Activated CD4-positive, alpha-beta T cell treated with anti-CD3 and anti-CD28 coated beads, Interleukin-2, amount 10 ng/mL, durations not matched to agents 7 days and 5 days (primary cell): Measurements from ENCODE around the gene TCEAL8. TPM values are rescaled to one million over a fixed set of nuclear protein-coding genes. Genes with fewer than 3 reads are reported as not detected.
A peak's percentile ranks its signal among the peaks of the same experiment; 100 is the strongest.
"Not testable (repeated sequence)": the region's sequence is repeated elsewhere in the genome, so short reads cannot be mapped to it uniquely, and the experiment has no call there.

ENCODE experiments used
- CTCF ChIA-PET: fragments of 350-600 bp; sonication (Branson Sonifier 250); formaldehyde crosslinking; loops from one replicate; lab custom pipeline; 2021; ENCODE audit warnings: antibody characterized with exemption; lab: Charles Lee
- POLR2A ChIA-PET: fragments of 350-600 bp; sonication (Branson Sonifier 250); formaldehyde crosslinking; loops from one replicate; lab custom pipeline; 2021; ENCODE audit warnings: antibody characterized with exemption; lab: Charles Lee
- DNase-seq: peaks from one replicate; pipeline ENCODE4 v3.0.0-alpha.2; 2020
- H3K27ac Mint-ChIP-seq: one replicate; pipeline ENCODE4 v1.8.0; 2021; ENCODE audit warnings: mild to moderate bottlenecking, moderate library complexity, mixed read lengths
- H3K27me3 Mint-ChIP-seq: one replicate; pipeline ENCODE4 v1.8.0; 2021; ENCODE audit warnings: mixed read lengths
- H3K36me3 Mint-ChIP-seq: one replicate; pipeline ENCODE4 v1.8.0; 2021; ENCODE audit warnings: low read depth, mixed read lengths
- H3K4me1 Mint-ChIP-seq: one replicate; pipeline ENCODE4 v1.8.0; 2021; ENCODE audit warnings: mixed read lengths
- H3K4me3 Mint-ChIP-seq: one replicate; pipeline ENCODE4 v1.8.0; 2021; ENCODE audit warnings: mild to moderate bottlenecking, moderate library complexity, mixed read lengths
- H3K9me3 Mint-ChIP-seq: one replicate; pipeline ENCODE4 v1.8.0; 2021; ENCODE audit warnings: mixed read lengths
- total RNA-seq, 2 experiments: library from RNA; stranded (reverse); gene quantifications; one replicate each; pipeline ENCODE4 v1.2.3, GENCODE V29; 2021

The TCEAL8 gene
- total RNA-seq, 2 experiments from 2014 or later: 35.2 to 48.1 TPM

GRCh38 chrX:103248553-103248952 lies 6.4 kb downstream of the TCEAL8 start:
- no peak overlapping the region for H3K27ac Mint-ChIP-seq
- peak; percentile 17 for DNase-seq
- H3K9me3 Mint-ChIP-seq: no peaks in the 10 kb centered on the region
- H3K4me3 Mint-ChIP-seq: no peak overlapping the region
- POLR2A ChIA-PET: no interaction called here
- peaks cover 6% of the 10 kb centered on the region for H3K36me3 Mint-ChIP-seq
- CTCF ChIA-PET: no interaction called here
- peaks cover 2% of the 10 kb centered on the region for H3K27me3 Mint-ChIP-seq
- peaks cover 4% of the 10 kb centered on the region for H3K4me1 Mint-ChIP-seq

- CTCF ChIA-PET: no interaction called here
- Mint-ChIP-seq H3K27me3 (peaks cover 15% of the 10 kb centered on the region), H3K4me3 (no peak overlapping the region), H3K27ac (no peak overlapping the region), H3K4me1 (no peaks in the 10 kb centered on the region), H3K9me3 (no peaks in the 10 kb centered on the region), H3K36me3 (no peaks in the 10 kb centered on the region)
- POLR2A ChIA-PET: no interaction called here
- no peak for DNase-seq
These were observed 14.8 kb downstream of the TCEAL8 start for GRCh38 chrX:103240155-103240554.

- H3K4me1 Mint-ChIP-seq: no peaks in the 10 kb centered on the region
- CTCF ChIA-PET: no interaction called here
- no peaks in the 10 kb centered on the region for H3K36me3 Mint-ChIP-seq
- H3K4me3 Mint-ChIP-seq: no peak overlapping the region
- no peaks in the 10 kb centered on the region for H3K9me3 Mint-ChIP-seq
- POLR2A ChIA-PET: no interaction called here
- H3K27ac Mint-ChIP-seq: no peak overlapping the region
- H3K27me3 Mint-ChIP-seq: peaks cover 2% of the 10 kb centered on the region
- no peak for DNase-seq
These were observed 18.7 kb downstream of the TCEAL8 start for GRCh38 chrX:103236296-103236695.

- POLR2A ChIA-PET, H3K27ac Mint-ChIP-seq, H3K4me3 Mint-ChIP-seq, H3K27me3 Mint-ChIP-seq, DNase-seq, H3K4me1 Mint-ChIP-seq, CTCF ChIA-PET, H3K9me3 Mint-ChIP-seq, H3K36me3 Mint-ChIP-seq: not testable (repeated sequence)
These were observed 19.3 kb downstream of the TCEAL8 start for GRCh38 chrX:103235608-103236007.

GRCh38 chrX:103234869-103235268 lies 20.1 kb downstream of the TCEAL8 start:
- ChIA-PET POLR2A (no interaction called here), CTCF (no interaction called here)
- H3K4me3 Mint-ChIP-seq: no peak overlapping the region
- H3K36me3 Mint-ChIP-seq: no peaks in the 10 kb centered on the region
- no peaks in the 10 kb centered on the region for H3K4me1 Mint-ChIP-seq
- DNase-seq: no peak
- no peak overlapping the region for H3K27ac Mint-ChIP-seq
- H3K27me3 Mint-ChIP-seq: peaks cover 2% of the 10 kb centered on the region
- H3K9me3 Mint-ChIP-seq: no peaks in the 10 kb centered on the region

GRCh38 chrX:103233263-103233662 lies 21.7 kb downstream of the TCEAL8 start:
- peaks cover 2% of the 10 kb centered on the region for H3K27me3 Mint-ChIP-seq
- no peak for DNase-seq
- no peak overlapping the region for H3K27ac Mint-ChIP-seq
- no peaks in the 10 kb centered on the region for H3K9me3 Mint-ChIP-seq
- H3K4me1 Mint-ChIP-seq: no peaks in the 10 kb centered on the region
- H3K4me3 Mint-ChIP-seq: no peak overlapping the region
- H3K36me3 Mint-ChIP-seq: no peaks in the 10 kb centered on the region
- POLR2A ChIA-PET: no interaction called here
- CTCF ChIA-PET: interaction anchor here (0.7 kb wide), 1 partner anchor 11 kb away, joined by 3 read pairs; no protein-coding TSS in a partner anchor

GRCh38 chrX:103225918-103226317 lies 29.0 kb downstream of the TCEAL8 start:
- H3K27ac Mint-ChIP-seq, H3K4me3 Mint-ChIP-seq, CTCF ChIA-PET, DNase-seq, H3K4me1 Mint-ChIP-seq, H3K9me3 Mint-ChIP-seq, POLR2A ChIA-PET, H3K36me3 Mint-ChIP-seq: not testable (repeated sequence)
- H3K27me3 Mint-ChIP-seq: peaks cover 40% of the 10 kb centered on the region

GRCh38 chrX:103220511-103221323 lies 34.2 kb downstream of the TCEAL8 start:
- H3K9me3 Mint-ChIP-seq: no peaks in the 10 kb centered on the region
- POLR2A ChIA-PET: no interaction called here
- no peak overlapping the region for H3K4me3 Mint-ChIP-seq
- no peak for DNase-seq
- no peak overlapping the region for H3K27ac Mint-ChIP-seq
- peaks cover 5% of the 10 kb centered on the region for H3K4me1 Mint-ChIP-seq
- CTCF ChIA-PET: no interaction called here
- H3K36me3 Mint-ChIP-seq: peaks cover 9% of the 10 kb centered on the region
- H3K27me3 Mint-ChIP-seq: peaks cover 37% of the 10 kb centered on the region

- DNase-seq: peak; percentile 27
- H3K36me3 Mint-ChIP-seq: peaks cover 9% of the 10 kb centered on the region
- CTCF ChIA-PET: no interaction called here
- H3K27me3 Mint-ChIP-seq: peaks cover 5% of the 10 kb centered on the region
- POLR2A ChIA-PET: no interaction called here
- peak overlapping the region; percentile 65 for H3K4me3 Mint-ChIP-seq
- no peaks in the 10 kb centered on the region for H3K9me3 Mint-ChIP-seq
- peak overlapping the region; percentile 75 for H3K27ac Mint-ChIP-seq
- peaks cover 10% of the 10 kb centered on the region for H3K4me1 Mint-ChIP-seq
These were observed 39.4 kb downstream of the TCEAL8 start for GRCh38 chrX:103215425-103215991.

- ChIA-PET POLR2A (no interaction called here), CTCF (no interaction called here)
- Mint-ChIP-seq H3K27me3 (peaks cover 5% of the 10 kb centered on the region), H3K36me3 (peaks cover 9% of the 10 kb centered on the region), H3K4me1 (peaks cover 10% of the 10 kb centered on the region), H3K9me3 (no peaks in the 10 kb centered on the region), H3K4me3 (peak within 1 kb of the TSS; percentile 77), H3K27ac (peak within 1 kb of the TSS; percentile 91)
- DNase-seq: peak; percentile 78
These were observed 40.0 kb downstream of the TCEAL8 start, which contains the start of gene BEX4 for GRCh38 chrX:103214870-103215424. TSS of gene BEX4 (plus strand) at chrX:103215108. CDS start at chrX:103216154, 1,046 bp downstream.

GRCh38 chrX:103212749-103213457 lies 42.1 kb downstream of the TCEAL8 start:
- Mint-ChIP-seq H3K27me3 (peaks cover 5% of the 10 kb centered on the region), H3K27ac (no peak overlapping the region), H3K4me1 (peaks cover 10% of the 10 kb centered on the region), H3K9me3 (no peaks in the 10 kb centered on the region), H3K4me3 (no peak overlapping the region), H3K36me3 (peaks cover 9% of the 10 kb centered on the region)
- POLR2A ChIA-PET: no interaction called here
- CTCF ChIA-PET: interaction anchor here (0.6 kb wide), 1 partner anchor 124 kb away, joined by 3 read pairs; no protein-coding TSS in a partner anchor
- no peak for DNase-seq

- Mint-ChIP-seq H3K27me3 (peaks cover 7% of the 10 kb centered on the region), H3K4me1 (peaks cover 10% of the 10 kb centered on the region), H3K27ac (no peak overlapping the region), H3K4me3 (no peak overlapping the region), H3K9me3 (no peaks in the 10 kb centered on the region), H3K36me3 (peaks cover 4% of the 10 kb centered on the region)
- ChIA-PET CTCF (interaction anchor here (1.3 to 1.4 kb wide), 2 partner anchors 253 to 254 kb away, joined by 4 to 5 read pairs; no protein-coding TSS in a partner anchor), POLR2A (no interaction called here)
- DNase-seq: peak; percentile 55
These were observed 43.8 kb downstream of the TCEAL8 start for GRCh38 chrX:103211012-103211715.
